ENCODE data around the gene CDC42BPB. TPM values are rescaled to one million over a fixed set of nuclear protein-coding genes. Genes with fewer than 3 reads are reported as not detected.
A peak's percentile ranks its signal among the peaks of the same experiment; 100 is the strongest.

Gene CDC42BPB, protein sequence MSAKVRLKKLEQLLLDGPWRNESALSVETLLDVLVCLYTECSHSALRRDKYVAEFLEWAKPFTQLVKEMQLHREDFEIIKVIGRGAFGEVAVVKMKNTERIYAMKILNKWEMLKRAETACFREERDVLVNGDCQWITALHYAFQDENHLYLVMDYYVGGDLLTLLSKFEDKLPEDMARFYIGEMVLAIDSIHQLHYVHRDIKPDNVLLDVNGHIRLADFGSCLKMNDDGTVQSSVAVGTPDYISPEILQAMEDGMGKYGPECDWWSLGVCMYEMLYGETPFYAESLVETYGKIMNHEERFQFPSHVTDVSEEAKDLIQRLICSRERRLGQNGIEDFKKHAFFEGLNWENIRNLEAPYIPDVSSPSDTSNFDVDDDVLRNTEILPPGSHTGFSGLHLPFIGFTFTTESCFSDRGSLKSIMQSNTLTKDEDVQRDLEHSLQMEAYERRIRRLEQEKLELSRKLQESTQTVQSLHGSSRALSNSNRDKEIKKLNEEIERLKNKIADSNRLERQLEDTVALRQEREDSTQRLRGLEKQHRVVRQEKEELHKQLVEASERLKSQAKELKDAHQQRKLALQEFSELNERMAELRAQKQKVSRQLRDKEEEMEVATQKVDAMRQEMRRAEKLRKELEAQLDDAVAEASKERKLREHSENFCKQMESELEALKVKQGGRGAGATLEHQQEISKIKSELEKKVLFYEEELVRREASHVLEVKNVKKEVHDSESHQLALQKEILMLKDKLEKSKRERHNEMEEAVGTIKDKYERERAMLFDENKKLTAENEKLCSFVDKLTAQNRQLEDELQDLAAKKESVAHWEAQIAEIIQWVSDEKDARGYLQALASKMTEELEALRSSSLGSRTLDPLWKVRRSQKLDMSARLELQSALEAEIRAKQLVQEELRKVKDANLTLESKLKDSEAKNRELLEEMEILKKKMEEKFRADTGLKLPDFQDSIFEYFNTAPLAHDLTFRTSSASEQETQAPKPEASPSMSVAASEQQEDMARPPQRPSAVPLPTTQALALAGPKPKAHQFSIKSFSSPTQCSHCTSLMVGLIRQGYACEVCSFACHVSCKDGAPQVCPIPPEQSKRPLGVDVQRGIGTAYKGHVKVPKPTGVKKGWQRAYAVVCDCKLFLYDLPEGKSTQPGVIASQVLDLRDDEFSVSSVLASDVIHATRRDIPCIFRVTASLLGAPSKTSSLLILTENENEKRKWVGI (N-terminal part only)
- total RNA-seq = 68.4 and 83.5 TPM in 2 replicates

- no peak for TF ChIP-seq CTCF (conservative IDR thresholded peaks at IDR 0.05; ENCODE audit: low read depth, low read length)
- no peak for DNase-seq (ENCODE audit: low read depth)
- peak within 1 kb of the TSS; percentile 94 for H3K4me3 ChIP-seq (ENCODE audit: low read depth, low read length)
Observed at GRCh38 chr14:103057372-103058163, at the start of gene CDC42BPB. Gene CDC42BPB, minus strand, starts transcription at chr14:103057549. Its CDS starts 376 bp downstream, at chr14:103057173.

GRCh38 chr14:103105580-103106150, 48.3 kb upstream of the CDC42BPB start:
- DNase-seq (ENCODE audit: low read depth) = no peak
- TF ChIP-seq CTCF (conservative IDR thresholded peaks at IDR 0.05; ENCODE audit: low read depth, low read length) = peak; percentile 40
- H3K4me3 ChIP-seq (ENCODE audit: low read depth, low read length) = no peak overlapping the region

- peak; percentile 93 for TF ChIP-seq CTCF (conservative IDR thresholded peaks at IDR 0.05; ENCODE audit: low read depth, low read length)
- H3K4me3 ChIP-seq (ENCODE audit: low read depth, low read length) = no peak overlapping the region
- DNase-seq (ENCODE audit: low read depth) = no peak
Observed at GRCh38 chr14:103104654-103105452, 47.5 kb upstream of the CDC42BPB start.

- no peak for TF ChIP-seq CTCF (conservative IDR thresholded peaks at IDR 0.05; ENCODE audit: low read depth, low read length)
Observed at GRCh38 chr14:103104389-103104653, 47.0 kb upstream of the CDC42BPB start.

GRCh38 chr14:103103461-103104388, 46.4 kb upstream of the CDC42BPB start:
- peak overlapping the region; percentile 44 for H3K4me3 ChIP-seq (ENCODE audit: low read depth, low read length)
- TF ChIP-seq CTCF (conservative IDR thresholded peaks at IDR 0.05; ENCODE audit: low read depth, low read length) = peak; percentile 42
- no peak for DNase-seq (ENCODE audit: low read depth)

More at GRCh38 chr14:103104389-103104653, 47.0 kb upstream of the CDC42BPB start:
- H3K4me3 ChIP-seq (ENCODE audit: low read depth, low read length) = no peak overlapping the region
- no peak for DNase-seq (ENCODE audit: low read depth)

All from epithelial cell of proximal tubule (primary cell).